ENCODE measurements around the gene DYNAP.
A peak's percentile ranks its signal among the peaks of the same experiment; 100 is the strongest.

Gene DYNAP

DNA sequence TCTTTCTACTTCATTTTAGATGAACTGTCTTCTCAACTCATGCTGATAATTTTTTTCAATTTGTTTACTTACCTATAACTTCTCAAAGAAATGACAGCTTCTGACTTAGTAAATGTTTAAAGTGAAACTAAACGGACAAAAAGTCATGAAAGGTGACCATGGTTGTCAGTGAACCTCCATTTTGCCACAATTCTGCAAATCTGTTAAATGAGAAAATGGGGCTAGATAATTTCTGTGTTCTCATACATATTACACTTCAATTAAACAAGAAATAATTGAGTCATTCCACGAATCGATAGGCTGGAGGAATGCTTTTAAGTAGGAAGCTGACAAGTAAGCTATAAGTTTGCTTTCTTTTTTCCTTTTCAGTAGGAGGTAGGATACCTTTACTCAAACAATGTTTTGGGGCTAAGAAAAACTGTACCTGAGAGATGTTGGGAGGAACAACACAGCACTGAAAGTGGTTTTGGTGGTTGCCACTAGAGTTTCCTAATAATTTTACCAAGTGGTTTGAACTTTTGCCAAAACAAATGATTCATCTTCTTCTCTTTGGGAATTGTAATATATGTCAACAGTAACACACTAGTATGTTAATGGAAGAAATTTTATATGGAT is 17.1 kb downstream of the DYNAP start:
- H3K79me2 ChIP-seq (ENCODE audit: low read length): no peaks in the 10 kb centered on the region
- no peak for DNase-seq
- H3K27ac ChIP-seq (ENCODE audit: low read length): no peak overlapping the region
- H3K9me3 ChIP-seq (replicated peaks; ENCODE audit: insufficient read depth, low read length): no peaks in the 10 kb centered on the region
- no peaks in the 10 kb centered on the region for H4K20me1 ChIP-seq (ENCODE audit: insufficient read depth, low read length)
- H3K4me1 ChIP-seq (ENCODE audit: low read length): no peaks in the 10 kb centered on the region
- no peaks in the 10 kb centered on the region for H3K27me3 ChIP-seq (replicated peaks; ENCODE audit: insufficient read depth, low read length)
- H3K4me3 ChIP-seq (ENCODE audit: low read length): no peak overlapping the region
- H3K9ac ChIP-seq (ENCODE audit: low read length): no peak overlapping the region
- no peaks in the 10 kb centered on the region for H3K9me2 ChIP-seq (replicated peaks; ENCODE audit: insufficient read depth, low read length)
- peak overlapping the region; percentile 30; the same call in 1 of the 2 replicates for H3K4me2 ChIP-seq (ENCODE audit: low read depth, low read length)
- no peaks in the 10 kb centered on the region for H3K36me3 ChIP-seq (replicated peaks; ENCODE audit: insufficient read depth, low read length)
- TF ChIP-seq EZH2phosphoT487 (IDR thresholded peaks at IDR 0.05; ENCODE audit: low read length): no peak
- no peak for TF ChIP-seq EZH2 (optimal IDR thresholded peaks at IDR 0.05; ENCODE audit: low read depth, low read length)
- TF ChIP-seq, protein P1, sequence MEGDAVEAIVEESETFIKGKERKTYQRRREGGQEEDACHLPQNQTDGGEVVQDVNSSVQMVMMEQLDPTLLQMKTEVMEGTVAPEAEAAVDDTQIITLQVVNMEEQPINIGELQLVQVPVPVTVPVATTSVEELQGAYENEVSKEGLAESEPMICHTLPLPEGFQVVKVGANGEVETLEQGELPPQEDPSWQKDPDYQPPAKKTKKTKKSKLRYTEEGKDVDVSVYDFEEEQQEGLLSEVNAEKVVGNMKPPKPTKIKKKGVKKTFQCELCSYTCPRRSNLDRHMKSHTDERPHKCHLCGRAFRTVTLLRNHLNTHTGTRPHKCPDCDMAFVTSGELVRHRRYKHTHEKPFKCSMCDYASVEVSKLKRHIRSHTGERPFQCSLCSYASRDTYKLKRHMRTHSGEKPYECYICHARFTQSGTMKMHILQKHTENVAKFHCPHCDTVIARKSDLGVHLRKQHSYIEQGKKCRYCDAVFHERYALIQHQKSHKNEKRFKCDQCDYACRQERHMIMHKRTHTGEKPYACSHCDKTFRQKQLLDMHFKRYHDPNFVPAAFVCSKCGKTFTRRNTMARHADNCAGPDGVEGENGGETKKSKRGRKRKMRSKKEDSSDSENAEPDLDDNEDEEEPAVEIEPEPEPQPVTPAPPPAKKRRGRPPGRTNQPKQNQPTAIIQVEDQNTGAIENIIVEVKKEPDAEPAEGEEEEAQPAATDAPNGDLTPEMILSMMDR (IDR thresholded peaks at IDR 0.05; ENCODE audit: low read length): no peak
- H3F3A ChIP-seq (ENCODE audit: insufficient read depth, low read length): no peaks in the 10 kb centered on the region
- no peak overlapping the region for H2AFZ ChIP-seq (ENCODE audit: low read length)

DNA sequence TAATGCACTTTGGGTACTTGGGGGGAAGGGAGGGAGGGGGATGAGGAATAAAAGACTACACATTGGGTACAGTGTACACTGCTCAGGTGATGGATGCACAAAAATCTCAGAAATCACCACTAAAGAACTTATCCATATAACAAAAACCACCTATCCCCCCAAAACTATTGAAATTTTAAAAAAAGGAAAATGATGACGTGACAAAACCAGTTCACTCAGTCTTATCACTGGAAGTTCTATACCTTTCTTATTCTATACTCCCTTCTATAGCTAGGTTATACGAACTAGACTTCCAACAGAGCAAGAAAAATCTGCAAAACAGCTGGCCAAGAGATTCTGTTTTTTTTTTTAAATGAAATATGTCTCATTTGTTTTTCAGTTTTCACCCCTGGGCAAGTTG is 20.8 kb downstream of the DYNAP start:
- no peak overlapping the region for H3K4me2 ChIP-seq (ENCODE audit: low read depth, low read length)
- H3K27me3 ChIP-seq (replicated peaks; ENCODE audit: insufficient read depth, low read length): no peaks in the 10 kb centered on the region
- no peak overlapping the region for H3K4me3 ChIP-seq (ENCODE audit: low read length)
- TF ChIP-seq EZH2 (optimal IDR thresholded peaks at IDR 0.05; ENCODE audit: low read depth, low read length) (no peak), EZH2phosphoT487 (IDR thresholded peaks at IDR 0.05; ENCODE audit: low read length) (no peak)
- TF ChIP-seq, protein P1 (IDR thresholded peaks at IDR 0.05; ENCODE audit: low read length): no peak
- no peaks in the 10 kb centered on the region for H3K9me3 ChIP-seq (replicated peaks; ENCODE audit: insufficient read depth, low read length)
- no peaks in the 10 kb centered on the region for H4K20me1 ChIP-seq (ENCODE audit: insufficient read depth, low read length)
- H3K9ac ChIP-seq (ENCODE audit: low read length): no peak overlapping the region
- H3F3A ChIP-seq (ENCODE audit: insufficient read depth, low read length): no peaks in the 10 kb centered on the region
- H3K79me2 ChIP-seq (ENCODE audit: low read length): no peaks in the 10 kb centered on the region
- H2AFZ ChIP-seq (ENCODE audit: low read length): no peak overlapping the region
- H3K4me1 ChIP-seq (ENCODE audit: low read length): peaks cover 5% of the 10 kb centered on the region; the same call in 1 of the 2 replicates
- H3K9me2 ChIP-seq (replicated peaks; ENCODE audit: insufficient read depth, low read length): no peaks in the 10 kb centered on the region
- H3K27ac ChIP-seq (ENCODE audit: low read length): no peak overlapping the region
- DNase-seq: no peak
- no peaks in the 10 kb centered on the region for H3K36me3 ChIP-seq (replicated peaks; ENCODE audit: insufficient read depth, low read length)

DNA sequence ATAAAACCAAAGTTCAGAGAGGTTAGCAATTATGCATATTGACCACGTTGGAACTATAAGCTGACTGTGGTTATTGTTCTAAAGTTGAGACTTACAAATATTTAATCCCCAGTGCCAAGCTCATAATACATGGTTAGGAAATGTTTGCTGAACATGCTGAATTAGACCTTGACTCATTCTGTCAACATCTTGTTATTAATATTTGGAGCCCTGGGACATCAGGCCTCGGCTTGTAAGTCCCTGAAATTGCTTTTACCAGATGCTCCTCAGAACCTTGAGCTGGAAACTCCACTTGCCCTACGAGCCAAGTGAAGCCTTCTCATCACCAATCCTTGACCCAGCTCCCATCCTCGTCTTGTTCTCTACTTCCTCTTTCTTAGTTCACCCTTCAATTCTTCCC is 21.2 kb downstream of the DYNAP start:
- Histone ChIP-seq H3K4me1 (ENCODE audit: low read length) (peaks cover 6% of the 10 kb centered on the region; the same call in 1 of the 2 replicates), H3K79me2 (ENCODE audit: low read length) (no peaks in the 10 kb centered on the region), H3K27me3 (replicated peaks; ENCODE audit: insufficient read depth, low read length) (no peaks in the 10 kb centered on the region), H3K27ac (ENCODE audit: low read length) (no peak overlapping the region), H3F3A (ENCODE audit: insufficient read depth, low read length) (no peaks in the 10 kb centered on the region), H3K9ac (ENCODE audit: low read length) (no peak overlapping the region), H2AFZ (ENCODE audit: low read length) (no peak overlapping the region), H3K4me2 (ENCODE audit: low read depth, low read length) (no peak overlapping the region), H4K20me1 (ENCODE audit: insufficient read depth, low read length) (no peaks in the 10 kb centered on the region), H3K9me2 (replicated peaks; ENCODE audit: insufficient read depth, low read length) (no peaks in the 10 kb centered on the region), H3K36me3 (replicated peaks; ENCODE audit: insufficient read depth, low read length) (no peaks in the 10 kb centered on the region), H3K4me3 (ENCODE audit: low read length) (no peak overlapping the region), H3K9me3 (replicated peaks; ENCODE audit: insufficient read depth, low read length) (no peaks in the 10 kb centered on the region)
- TF ChIP-seq, protein P1 (IDR thresholded peaks at IDR 0.05; ENCODE audit: low read length): no peak
- no peak for TF ChIP-seq EZH2phosphoT487 (IDR thresholded peaks at IDR 0.05; ENCODE audit: low read length)
- no peak for TF ChIP-seq EZH2 (optimal IDR thresholded peaks at IDR 0.05; ENCODE audit: low read depth, low read length)
- no peak for DNase-seq
